Mesothelial cell of epicardium (in vitro differentiated cells): ENCODE measurements around the gene ZYG11B. TPM values are rescaled to one million over a fixed set of nuclear protein-coding genes. Genes with fewer than 3 reads are reported as not detected.

ENCODE experiments used
- DNase-seq, 2 experiments: peaks; one replicate each; pipeline ENCODE4 v3.0.0; 2021; ENCODE audit warnings: low spot score in 2 of 2; ENCODE audit not compliant: unreplicated experiment in 2 of 2
- H3K27ac Mint-ChIP-seq: 2 replicates; pipeline ENCODE4 v1.8.0; 2021; ENCODE audit warnings: mixed read lengths
- H3K27me3 Mint-ChIP-seq: 2 replicates; pipeline ENCODE4 v1.8.0; 2021; ENCODE audit warnings: low read depth, mixed read lengths
- H3K36me3 Mint-ChIP-seq: 2 replicates; pipeline ENCODE4 v1.8.0; 2021; ENCODE audit warnings: mixed read lengths
- H3K4me1 Mint-ChIP-seq: 2 replicates; pipeline ENCODE4 v1.8.0; 2021; ENCODE audit warnings: mixed read lengths
- H3K4me3 Mint-ChIP-seq: 2 replicates; pipeline ENCODE4 v1.8.0; 2021; ENCODE audit warnings: mild to moderate bottlenecking, moderate library complexity, mixed read lengths
- H3K9me3 Mint-ChIP-seq: 2 replicates; pipeline ENCODE4 v1.8.0; 2021; ENCODE audit warnings: mixed read lengths
- total RNA-seq: library from RNA; stranded (reverse); gene quantifications from 3 replicates; pipeline ENCODE4 v1.2.1, GENCODE V29; 2021
- TF ChIP-seq, protein P1 (sequence below): fragments of 200-600 bp; sonication (generic); IDR thresholded peaks from one replicate; pipeline ENCODE4 v1.5.0; 2021; ENCODE audit warnings: antibody characterized with exemption; ENCODE audit not compliant: unreplicated experiment

Gene ZYG11B
- total RNA-seq, 1 donor from 2014 or later, result 32.5 TPM

DNA sequence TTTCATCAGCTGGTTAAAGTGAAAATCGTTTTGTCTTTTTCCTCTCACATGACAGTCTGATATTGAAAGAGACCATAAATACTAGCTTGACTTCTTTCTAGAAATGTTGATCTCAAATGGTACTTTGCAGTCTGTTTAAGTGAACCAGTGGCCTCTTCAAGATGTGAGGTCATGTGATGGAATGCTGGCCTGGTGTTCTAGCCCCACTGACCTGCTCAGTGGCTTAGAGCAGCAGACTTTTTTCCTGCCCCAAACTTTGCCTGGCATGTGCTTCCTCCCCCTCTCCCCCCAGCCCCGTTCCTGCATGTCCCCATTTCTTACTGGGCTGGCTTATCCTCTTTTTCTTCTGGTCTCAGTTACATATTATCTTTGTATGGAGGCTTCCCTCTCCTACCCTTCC, 150.6 kb downstream of the ZYG11B start:
- Mint-ChIP-seq H3K27me3 (no peaks in the 10 kb centered on the region), H3K9me3 (no peaks in the 10 kb centered on the region), H3K4me1 (no peaks in the 10 kb centered on the region), H3K36me3 (no peaks in the 10 kb centered on the region), H3K4me3 (no peak overlapping the region), H3K27ac (no peak overlapping the region)
- no peak for DNase-seq
- TF ChIP-seq, protein P1, sequence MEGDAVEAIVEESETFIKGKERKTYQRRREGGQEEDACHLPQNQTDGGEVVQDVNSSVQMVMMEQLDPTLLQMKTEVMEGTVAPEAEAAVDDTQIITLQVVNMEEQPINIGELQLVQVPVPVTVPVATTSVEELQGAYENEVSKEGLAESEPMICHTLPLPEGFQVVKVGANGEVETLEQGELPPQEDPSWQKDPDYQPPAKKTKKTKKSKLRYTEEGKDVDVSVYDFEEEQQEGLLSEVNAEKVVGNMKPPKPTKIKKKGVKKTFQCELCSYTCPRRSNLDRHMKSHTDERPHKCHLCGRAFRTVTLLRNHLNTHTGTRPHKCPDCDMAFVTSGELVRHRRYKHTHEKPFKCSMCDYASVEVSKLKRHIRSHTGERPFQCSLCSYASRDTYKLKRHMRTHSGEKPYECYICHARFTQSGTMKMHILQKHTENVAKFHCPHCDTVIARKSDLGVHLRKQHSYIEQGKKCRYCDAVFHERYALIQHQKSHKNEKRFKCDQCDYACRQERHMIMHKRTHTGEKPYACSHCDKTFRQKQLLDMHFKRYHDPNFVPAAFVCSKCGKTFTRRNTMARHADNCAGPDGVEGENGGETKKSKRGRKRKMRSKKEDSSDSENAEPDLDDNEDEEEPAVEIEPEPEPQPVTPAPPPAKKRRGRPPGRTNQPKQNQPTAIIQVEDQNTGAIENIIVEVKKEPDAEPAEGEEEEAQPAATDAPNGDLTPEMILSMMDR, result no peak

Other genes starting within 250 kb of the ZYG11B start
- 123 to 132 TPM (median 129 TPM) in 3 replicates for gene TUT4, start 173.4 kb upstream of the ZYG11B start, total RNA-seq
- gene GPX7, start 124.1 kb upstream of the ZYG11B start, total RNA-seq, result 57.7 to 62.6 TPM (median 61.8 TPM) in 3 replicates
- 0.99 to 1.4 TPM (median 1.4 TPM) in 3 replicates for gene SHISAL2A, start 93.3 kb upstream of the ZYG11B start, total RNA-seq
- gene COA7, start 28.1 kb upstream of the ZYG11B start, total RNA-seq, result 21.5 to 23.5 TPM (median 21.7 TPM) in 3 replicates
- 0.14 to 0.18 TPM in 2 of 3 replicates, not detected in the other for gene ZYG11A, start 116.3 kb downstream of the ZYG11B start, total RNA-seq
- gene ECHDC2, start 195.3 kb downstream of the ZYG11B start, total RNA-seq, result 176 to 180 TPM (median 178 TPM) in 3 replicates
- gene SCP2, start 200.8 kb downstream of the ZYG11B start, total RNA-seq, result 55.8 to 58.9 TPM (median 56.5 TPM) in 3 replicates